IPS-18a (cell line): Measurements from ENCODE around the gene DBH.

ENCODE experiments used
- H3K27ac ChIP-seq: one replicate; pipeline ENCODE4 v1.5.1; 2013; ENCODE audit warnings: low read length
- H3K27me3 ChIP-seq: one replicate; pipeline ENCODE4 v1.6.1; 2013; ENCODE audit warnings: mild to moderate bottlenecking, low read length; ENCODE audit not compliant: control insufficient read depth, insufficient read depth
- H3K36me3 ChIP-seq: one replicate; pipeline ENCODE4 v1.6.1; 2013; ENCODE audit warnings: low read depth, low read length; ENCODE audit not compliant: control insufficient read depth
- H3K4me1 ChIP-seq: one replicate; pipeline ENCODE4 v1.6.1; 2013; ENCODE audit warnings: low read depth, low read length; ENCODE audit not compliant: control insufficient read depth
- H3K4me3 ChIP-seq: one replicate; pipeline ENCODE4 v1.5.1; 2013; ENCODE audit warnings: low read length
- H3K9ac ChIP-seq: one replicate; pipeline ENCODE4 v1.6.1; 2013; ENCODE audit warnings: mild to moderate bottlenecking, low read length, moderate library complexity
- H3K9me3 ChIP-seq: one replicate; pipeline ENCODE4 v1.6.1; 2013; ENCODE audit warnings: low read depth, low read length; ENCODE audit not compliant: control insufficient read depth

Gene DBH

GRCh38 chr9:133595910-133596309, 40.3 kb upstream of the DBH start:
- Histone ChIP-seq H3K4me3 (no peak overlapping the region), H3K27ac (no peak overlapping the region), H3K9me3 (peaks cover 8% of the 10 kb centered on the region), H3K36me3 (no peaks in the 10 kb centered on the region), H3K9ac (no peak overlapping the region), H3K27me3 (no peaks in the 10 kb centered on the region), H3K4me1 (no peaks in the 10 kb centered on the region)

GRCh38 chr9:133597316-133597957, 38.7 kb upstream of the DBH start:
- Histone ChIP-seq H3K27ac (no peak overlapping the region), H3K4me3 (no peak overlapping the region), H3K4me1 (no peaks in the 10 kb centered on the region), H3K36me3 (no peaks in the 10 kb centered on the region), H3K9ac (no peak overlapping the region), H3K9me3 (peaks cover 8% of the 10 kb centered on the region), H3K27me3 (no peaks in the 10 kb centered on the region)

- Histone ChIP-seq H3K4me1 (no peaks in the 10 kb centered on the region), H3K9ac (no peak overlapping the region), H3K27me3 (no peaks in the 10 kb centered on the region), H3K36me3 (no peaks in the 10 kb centered on the region), H3K4me3 (no peak overlapping the region), H3K27ac (no peak overlapping the region), H3K9me3 (peaks cover 8% of the 10 kb centered on the region)
Measured at GRCh38 chr9:133598978-133599377, 37.2 kb upstream of the DBH start.

GRCh38 chr9:133599470-133600173, 36.5 kb upstream of the DBH start:
- no peaks in the 10 kb centered on the region for H3K36me3 ChIP-seq
- no peak overlapping the region for H3K4me3 ChIP-seq
- H3K9me3 ChIP-seq, result peaks cover 8% of the 10 kb centered on the region
- no peak overlapping the region for H3K27ac ChIP-seq
- no peak overlapping the region for H3K9ac ChIP-seq
- H3K27me3 ChIP-seq, result no peaks in the 10 kb centered on the region
- no peaks in the 10 kb centered on the region for H3K4me1 ChIP-seq

GRCh38 chr9:133600739-133601138, 35.4 kb upstream of the DBH start:
- no peaks in the 10 kb centered on the region for H3K27me3 ChIP-seq
- H3K9ac ChIP-seq, result no peak overlapping the region
- H3K9me3 ChIP-seq, result peaks cover 8% of the 10 kb centered on the region
- no peaks in the 10 kb centered on the region for H3K36me3 ChIP-seq
- H3K27ac ChIP-seq, result no peak overlapping the region
- no peaks in the 10 kb centered on the region for H3K4me1 ChIP-seq
- no peak overlapping the region for H3K4me3 ChIP-seq

- Histone ChIP-seq H3K4me3 (no peak overlapping the region), H3K4me1 (no peaks in the 10 kb centered on the region), H3K9ac (no peak overlapping the region), H3K9me3 (peaks cover 8% of the 10 kb centered on the region), H3K27me3 (peaks cover under 1% of the 10 kb centered on the region), H3K27ac (no peak overlapping the region), H3K36me3 (no peaks in the 10 kb centered on the region)
Measured at GRCh38 chr9:133601746-133602145, 34.4 kb upstream of the DBH start.

- no peaks in the 10 kb centered on the region for H3K4me1 ChIP-seq
- peaks cover 6% of the 10 kb centered on the region for H3K27me3 ChIP-seq
- H3K4me3 ChIP-seq, result no peak overlapping the region
- no peak overlapping the region for H3K27ac ChIP-seq
- no peaks in the 10 kb centered on the region for H3K36me3 ChIP-seq
- peaks cover 3% of the 10 kb centered on the region for H3K9me3 ChIP-seq
- H3K9ac ChIP-seq, result no peak overlapping the region
Measured at GRCh38 chr9:133602277-133602676, 33.9 kb upstream of the DBH start.

- H3K27ac ChIP-seq, result no peak overlapping the region
- H3K9me3 ChIP-seq, result no peaks in the 10 kb centered on the region
- H3K9ac ChIP-seq, result no peak overlapping the region
- H3K36me3 ChIP-seq, result no peaks in the 10 kb centered on the region
- H3K27me3 ChIP-seq, result peaks cover 16% of the 10 kb centered on the region
- H3K4me3 ChIP-seq, result no peak overlapping the region
- H3K4me1 ChIP-seq, result no peaks in the 10 kb centered on the region
Measured at GRCh38 chr9:133603135-133603927, 32.8 kb upstream of the DBH start.

- no peak overlapping the region for H3K4me3 ChIP-seq
- peaks cover 23% of the 10 kb centered on the region for H3K27me3 ChIP-seq
- no peaks in the 10 kb centered on the region for H3K36me3 ChIP-seq
- H3K9ac ChIP-seq, result no peak overlapping the region
- H3K27ac ChIP-seq, result no peak overlapping the region
- H3K4me1 ChIP-seq, result no peaks in the 10 kb centered on the region
- no peaks in the 10 kb centered on the region for H3K9me3 ChIP-seq
Measured at GRCh38 chr9:133604214-133604613, 31.9 kb upstream of the DBH start.

GRCh38 chr9:133604856-133605255, 31.3 kb upstream of the DBH start:
- H3K27ac ChIP-seq, result no peak overlapping the region
- no peak overlapping the region for H3K4me3 ChIP-seq
- no peak overlapping the region for H3K9ac ChIP-seq
- H3K36me3 ChIP-seq, result no peaks in the 10 kb centered on the region
- H3K27me3 ChIP-seq, result peaks cover 28% of the 10 kb centered on the region
- peaks cover 3% of the 10 kb centered on the region for H3K4me1 ChIP-seq
- no peaks in the 10 kb centered on the region for H3K9me3 ChIP-seq

GRCh38 chr9:133605446-133605845, 30.7 kb upstream of the DBH start:
- H3K27ac ChIP-seq, result no peak overlapping the region
- no peaks in the 10 kb centered on the region for H3K36me3 ChIP-seq
- no peak overlapping the region for H3K4me3 ChIP-seq
- H3K9me3 ChIP-seq, result no peaks in the 10 kb centered on the region
- no peak overlapping the region for H3K9ac ChIP-seq
- peaks cover 3% of the 10 kb centered on the region for H3K4me1 ChIP-seq
- H3K27me3 ChIP-seq, result peaks cover 30% of the 10 kb centered on the region
